ENCODE measurements around the gene B2M. TPM values are rescaled to one million over a fixed set of nuclear protein-coding genes. Genes with fewer than 3 reads are reported as not detected.
"Not testable (repeated sequence)": the region's sequence is repeated elsewhere in the genome, so short reads cannot be mapped to it uniquely, and the experiment has no call there.

The B2M gene
- polyA plus RNA-seq, 4 donors, result 1,875 to 5,068 (median 4,132) TPM

- not testable (repeated sequence) for FAIRE-seq; H3K4me1 ChIP-seq (ENCODE audit: control insufficient read depth in 3 of 3, insufficient read depth in 2 of 3, low read depth in 1 of 3, low read length in 2 of 3); H3K27me3 ChIP-seq (ENCODE audit: control insufficient read depth in 3 of 3, insufficient read depth in 3 of 3, low read length in 3 of 3); H3K36me3 ChIP-seq (ENCODE audit: control insufficient read depth in 3 of 3, insufficient read depth in 2 of 3, low read depth in 1 of 3, low read length in 3 of 3); H3K4me3 ChIP-seq (ENCODE audit: low read depth in 1 of 3, low read length in 3 of 3); H3K27ac ChIP-seq (ENCODE audit: low read depth in 1 of 3, low read length in 2 of 3); DNase-seq; H3K9me3 ChIP-seq (ENCODE audit: control insufficient read depth in 2 of 2, insufficient read depth in 1 of 2, low read depth in 1 of 2, low read length in 1 of 2)
- 76 to 80% (median 77%) methylated on average over 2 of the region's 2 CpGs for WGBS, 3 donors
Observed at GRCh38 chr15:44689318-44689717, 22.0 kb upstream of the B2M start.

- not testable (repeated sequence) for H3K9me3 ChIP-seq (ENCODE audit: control insufficient read depth in 2 of 2, insufficient read depth in 1 of 2, low read depth in 1 of 2, low read length in 1 of 2); H3K27ac ChIP-seq (ENCODE audit: low read depth in 1 of 3, low read length in 2 of 3); H3K4me1 ChIP-seq (ENCODE audit: control insufficient read depth in 3 of 3, insufficient read depth in 2 of 3, low read depth in 1 of 3, low read length in 2 of 3); H3K4me3 ChIP-seq (ENCODE audit: low read depth in 1 of 3, low read length in 3 of 3); DNase-seq; H3K27me3 ChIP-seq (ENCODE audit: control insufficient read depth in 3 of 3, insufficient read depth in 3 of 3, low read length in 3 of 3); H3K36me3 ChIP-seq (ENCODE audit: control insufficient read depth in 3 of 3, insufficient read depth in 2 of 3, low read depth in 1 of 3, low read length in 3 of 3); FAIRE-seq
- 29 to 93% (median 77%) methylated on average over 1 of the region's 1 CpG for WGBS, 3 donors
Observed at GRCh38 chr15:44690245-44690644, 21.1 kb upstream of the B2M start.

GRCh38 chr15:44692659-44693058 lies 18.7 kb upstream of the B2M start:
- Histone ChIP-seq H3K27ac (ENCODE audit: low read depth in 1 of 3, low read length in 2 of 3) (no peak overlapping the region), H3K9me3 (ENCODE audit: control insufficient read depth in 2 of 2, insufficient read depth in 1 of 2, low read depth in 1 of 2, low read length in 1 of 2) (no peaks in the 10 kb centered on the region), H3K4me1 (ENCODE audit: control insufficient read depth in 3 of 3, insufficient read depth in 2 of 3, low read depth in 1 of 3, low read length in 2 of 3) (no peaks in the 10 kb centered on the region), H3K36me3 (ENCODE audit: control insufficient read depth in 3 of 3, insufficient read depth in 2 of 3, low read depth in 1 of 3, low read length in 3 of 3) (no peaks in the 10 kb centered on the region), H3K27me3 (ENCODE audit: control insufficient read depth in 3 of 3, insufficient read depth in 3 of 3, low read length in 3 of 3) (no peaks in the 10 kb centered on the region), H3K4me3 (ENCODE audit: low read depth in 1 of 3, low read length in 3 of 3) (no peak overlapping the region)
- DNase-seq (no peak), FAIRE-seq (no peak)
- WGBS, 3 donors, result 96 to 100% (median 96%) methylated on average over 1 of the region's 1 CpG

DNA sequence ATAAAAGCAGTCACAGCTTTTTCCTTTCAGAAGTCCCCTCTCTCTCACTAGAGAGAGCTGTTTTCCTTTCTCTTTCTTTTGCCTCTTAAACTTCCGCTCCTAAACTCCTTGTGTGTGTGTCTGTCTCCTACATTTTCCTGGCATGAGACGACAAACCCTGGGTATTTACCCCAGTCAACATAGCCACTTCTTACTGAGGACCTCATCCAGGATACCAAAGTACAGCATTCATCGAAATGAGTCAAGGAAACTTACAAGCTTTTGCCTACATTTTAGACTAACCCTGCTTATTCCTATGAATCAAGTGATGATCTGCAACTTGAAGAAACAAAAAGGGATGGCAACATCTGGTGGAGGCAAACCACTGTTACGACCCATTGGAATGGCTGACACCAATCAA lies 16.9 kb upstream of the B2M start:
- H3K27me3 ChIP-seq (ENCODE audit: control insufficient read depth in 3 of 3, insufficient read depth in 3 of 3, low read length in 3 of 3), result no peaks in the 10 kb centered on the region
- H3K9me3 ChIP-seq (ENCODE audit: control insufficient read depth in 2 of 2, insufficient read depth in 1 of 2, low read depth in 1 of 2, low read length in 1 of 2), result no peaks in the 10 kb centered on the region
- FAIRE-seq (no peak), DNase-seq (no peak)
- no peak overlapping the region for H3K4me3 ChIP-seq (ENCODE audit: low read depth in 1 of 3, low read length in 3 of 3)
- H3K36me3 ChIP-seq (ENCODE audit: control insufficient read depth in 3 of 3, insufficient read depth in 2 of 3, low read depth in 1 of 3, low read length in 3 of 3), result no peaks in the 10 kb centered on the region
- H3K4me1 ChIP-seq (ENCODE audit: control insufficient read depth in 3 of 3, insufficient read depth in 2 of 3, low read depth in 1 of 3, low read length in 2 of 3), result no peaks in the 10 kb centered on the region
- WGBS, 3 donors, result 77 to 94% (median 92%) methylated on average over 4 of the region's 4 CpGs
- no peak overlapping the region for H3K27ac ChIP-seq (ENCODE audit: low read depth in 1 of 3, low read length in 2 of 3)

DNA sequence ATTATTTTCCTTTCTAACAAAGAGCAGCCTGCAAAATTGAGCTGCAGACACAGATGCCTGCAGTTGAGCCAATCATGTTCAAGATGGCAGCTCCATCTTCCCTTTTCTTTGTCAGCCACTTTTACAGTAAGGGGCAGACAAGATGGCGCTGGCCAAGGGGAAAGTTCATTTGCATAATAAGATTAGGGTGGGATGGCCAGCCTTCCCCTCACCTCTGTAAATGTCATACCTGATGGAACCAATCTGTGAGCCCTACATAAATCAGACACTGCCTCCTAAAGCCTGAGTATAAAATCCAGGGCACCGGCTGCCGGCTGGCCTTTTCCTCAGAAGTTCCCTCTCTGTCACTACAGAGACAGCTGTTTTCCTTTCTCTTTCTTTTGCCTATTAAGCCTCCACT lies 16.0 kb upstream of the B2M start:
- no peak overlapping the region for H3K4me3 ChIP-seq (ENCODE audit: low read depth in 1 of 3, low read length in 3 of 3)
- DNase-seq, result no peak
- 62 to 93% (median 88%) methylated on average over 3 of the region's 3 CpGs for WGBS, 3 donors
- FAIRE-seq, result no peak
- no peaks in the 10 kb centered on the region for H3K36me3 ChIP-seq (ENCODE audit: control insufficient read depth in 3 of 3, insufficient read depth in 2 of 3, low read depth in 1 of 3, low read length in 3 of 3)
- H3K27ac ChIP-seq (ENCODE audit: low read depth in 1 of 3, low read length in 2 of 3), result no peak overlapping the region
- H3K27me3 ChIP-seq (ENCODE audit: control insufficient read depth in 3 of 3, insufficient read depth in 3 of 3, low read length in 3 of 3), result no peaks in the 10 kb centered on the region
- H3K9me3 ChIP-seq (ENCODE audit: control insufficient read depth in 2 of 2, insufficient read depth in 1 of 2, low read depth in 1 of 2, low read length in 1 of 2), result peaks cover 0 to 2% of the 10 kb centered on the region in 2 donors
- H3K4me1 ChIP-seq (ENCODE audit: control insufficient read depth in 3 of 3, insufficient read depth in 2 of 3, low read depth in 1 of 3, low read length in 2 of 3), result no peaks in the 10 kb centered on the region

DNA sequence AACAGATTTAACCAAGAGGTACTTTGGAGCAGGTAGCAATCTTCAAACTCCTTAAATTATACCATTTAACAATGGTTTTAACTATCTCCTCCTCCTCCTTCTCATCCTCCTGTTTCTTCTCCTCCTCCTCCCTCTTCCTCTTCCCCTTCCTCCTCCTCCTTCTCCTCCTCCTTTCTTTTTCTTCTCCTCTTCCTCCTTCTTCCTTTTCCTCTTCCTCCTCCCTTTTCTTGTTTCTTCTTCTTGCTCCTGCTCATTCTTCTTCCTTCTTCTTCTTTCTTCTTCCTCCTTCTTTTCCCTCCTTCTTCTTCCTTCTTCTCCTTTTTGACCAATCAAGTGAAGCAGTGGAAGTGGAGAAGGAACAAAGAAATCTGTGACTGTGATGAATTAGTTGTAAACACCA lies 14.3 kb upstream of the B2M start:
- FAIRE-seq (no peak), DNase-seq (no peak)
- H3K36me3 ChIP-seq (ENCODE audit: control insufficient read depth in 3 of 3, insufficient read depth in 2 of 3, low read depth in 1 of 3, low read length in 3 of 3), result no peaks in the 10 kb centered on the region
- no peaks in the 10 kb centered on the region for H3K27me3 ChIP-seq (ENCODE audit: control insufficient read depth in 3 of 3, insufficient read depth in 3 of 3, low read length in 3 of 3)
- H3K4me1 ChIP-seq (ENCODE audit: control insufficient read depth in 3 of 3, insufficient read depth in 2 of 3, low read depth in 1 of 3, low read length in 2 of 3), result no peaks in the 10 kb centered on the region
- no peak overlapping the region for H3K27ac ChIP-seq (ENCODE audit: low read depth in 1 of 3, low read length in 2 of 3)
- H3K9me3 ChIP-seq (ENCODE audit: control insufficient read depth in 2 of 2, insufficient read depth in 1 of 2, low read depth in 1 of 2, low read length in 1 of 2), result peaks cover 0 to 2% of the 10 kb centered on the region in 2 donors
- no peak overlapping the region for H3K4me3 ChIP-seq (ENCODE audit: low read depth in 1 of 3, low read length in 3 of 3)

- no peak for FAIRE-seq
- DNase-seq, result no peak
- no peaks in the 10 kb centered on the region for H3K27me3 ChIP-seq (ENCODE audit: control insufficient read depth in 3 of 3, insufficient read depth in 3 of 3, low read length in 3 of 3)
- H3K27ac ChIP-seq (ENCODE audit: low read depth in 1 of 3, low read length in 2 of 3), result no peak overlapping the region
- H3K4me1 ChIP-seq (ENCODE audit: control insufficient read depth in 3 of 3, insufficient read depth in 2 of 3, low read depth in 1 of 3, low read length in 2 of 3), result no peaks in the 10 kb centered on the region
- H3K4me3 ChIP-seq (ENCODE audit: low read depth in 1 of 3, low read length in 3 of 3), result no peak overlapping the region
- H3K9me3 ChIP-seq (ENCODE audit: control insufficient read depth in 2 of 2, insufficient read depth in 1 of 2, low read depth in 1 of 2, low read length in 1 of 2), result peaks cover 0 to 2% of the 10 kb centered on the region in 2 donors
- H3K36me3 ChIP-seq (ENCODE audit: control insufficient read depth in 3 of 3, insufficient read depth in 2 of 3, low read depth in 1 of 3, low read length in 3 of 3), result no peaks in the 10 kb centered on the region
- whole genome bisulfite sequencing, 3 donors, result 87 to 94% (median 91%) methylated on average over 2 of the region's 2 CpGs
Observed at GRCh38 chr15:44698641-44699040, 12.7 kb upstream of the B2M start.

GRCh38 chr15:44700676-44701075 lies 10.6 kb upstream of the B2M start:
- H3K36me3 ChIP-seq (ENCODE audit: control insufficient read depth in 3 of 3, insufficient read depth in 2 of 3, low read depth in 1 of 3, low read length in 3 of 3); H3K27me3 ChIP-seq (ENCODE audit: control insufficient read depth in 3 of 3, insufficient read depth in 3 of 3, low read length in 3 of 3); H3K4me1 ChIP-seq (ENCODE audit: control insufficient read depth in 3 of 3, insufficient read depth in 2 of 3, low read depth in 1 of 3, low read length in 2 of 3); H3K4me3 ChIP-seq (ENCODE audit: low read depth in 1 of 3, low read length in 3 of 3); H3K27ac ChIP-seq (ENCODE audit: low read depth in 1 of 3, low read length in 2 of 3); DNase-seq; FAIRE-seq; H3K9me3 ChIP-seq (ENCODE audit: control insufficient read depth in 2 of 2, insufficient read depth in 1 of 2, low read depth in 1 of 2, low read length in 1 of 2): not testable (repeated sequence)

DNA sequence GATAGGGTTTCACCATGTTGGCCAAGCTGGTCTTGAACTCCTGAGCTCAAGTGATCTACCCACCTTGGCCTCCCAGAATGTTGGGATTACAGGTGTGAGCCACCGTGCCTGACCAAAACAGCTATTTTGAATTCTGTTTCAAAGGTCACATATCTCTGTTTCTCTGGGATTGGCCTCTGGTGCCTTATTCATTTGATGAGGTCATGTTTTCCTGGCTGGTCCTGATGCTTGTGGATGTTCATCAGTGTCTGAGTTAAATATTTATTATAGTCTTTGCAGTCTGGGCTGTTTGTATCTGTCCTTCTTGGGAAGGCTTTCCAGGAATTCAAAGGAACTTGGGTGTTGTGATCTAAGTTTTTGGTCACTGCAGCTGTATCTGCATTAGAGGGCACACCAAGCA lies 5.3 kb upstream of the B2M start:
- no peaks in the 10 kb centered on the region for H3K27me3 ChIP-seq (ENCODE audit: control insufficient read depth in 3 of 3, insufficient read depth in 3 of 3, low read length in 3 of 3)
- no peaks in the 10 kb centered on the region for H3K9me3 ChIP-seq (ENCODE audit: control insufficient read depth in 2 of 2, insufficient read depth in 1 of 2, low read depth in 1 of 2, low read length in 1 of 2)
- peaks cover 0 to 30% (median 7%) of the 10 kb centered on the region in 3 donors for H3K4me1 ChIP-seq (ENCODE audit: control insufficient read depth in 3 of 3, insufficient read depth in 2 of 3, low read depth in 1 of 3, low read length in 2 of 3)
- FAIRE-seq, result no peak
- H3K27ac ChIP-seq (ENCODE audit: low read depth in 1 of 3, low read length in 2 of 3), result peak overlapping the region in 2 of 3 donors; percentile 89 to 99
- no peak overlapping the region for H3K4me3 ChIP-seq (ENCODE audit: low read depth in 1 of 3, low read length in 3 of 3)
- 28 to 64% (median 43%) methylated on average over 1 of the region's 1 CpG for WGBS, 3 donors
- H3K36me3 ChIP-seq (ENCODE audit: control insufficient read depth in 3 of 3, insufficient read depth in 2 of 3, low read depth in 1 of 3, low read length in 3 of 3), result peaks cover 0 to 2% (median 0%) of the 10 kb centered on the region in 3 donors
- DNase-seq, result no peak
